ENCODE data around the gene EVA1C. TPM values are rescaled to one million over a fixed set of nuclear protein-coding genes. Genes with fewer than 3 reads are reported as not detected.
A peak's percentile ranks its signal among the peaks of the same experiment; 100 is the strongest.

The EVA1C gene
- total RNA-seq, 1 experiment from 2014 or later = 29.3 TPM

DNA sequence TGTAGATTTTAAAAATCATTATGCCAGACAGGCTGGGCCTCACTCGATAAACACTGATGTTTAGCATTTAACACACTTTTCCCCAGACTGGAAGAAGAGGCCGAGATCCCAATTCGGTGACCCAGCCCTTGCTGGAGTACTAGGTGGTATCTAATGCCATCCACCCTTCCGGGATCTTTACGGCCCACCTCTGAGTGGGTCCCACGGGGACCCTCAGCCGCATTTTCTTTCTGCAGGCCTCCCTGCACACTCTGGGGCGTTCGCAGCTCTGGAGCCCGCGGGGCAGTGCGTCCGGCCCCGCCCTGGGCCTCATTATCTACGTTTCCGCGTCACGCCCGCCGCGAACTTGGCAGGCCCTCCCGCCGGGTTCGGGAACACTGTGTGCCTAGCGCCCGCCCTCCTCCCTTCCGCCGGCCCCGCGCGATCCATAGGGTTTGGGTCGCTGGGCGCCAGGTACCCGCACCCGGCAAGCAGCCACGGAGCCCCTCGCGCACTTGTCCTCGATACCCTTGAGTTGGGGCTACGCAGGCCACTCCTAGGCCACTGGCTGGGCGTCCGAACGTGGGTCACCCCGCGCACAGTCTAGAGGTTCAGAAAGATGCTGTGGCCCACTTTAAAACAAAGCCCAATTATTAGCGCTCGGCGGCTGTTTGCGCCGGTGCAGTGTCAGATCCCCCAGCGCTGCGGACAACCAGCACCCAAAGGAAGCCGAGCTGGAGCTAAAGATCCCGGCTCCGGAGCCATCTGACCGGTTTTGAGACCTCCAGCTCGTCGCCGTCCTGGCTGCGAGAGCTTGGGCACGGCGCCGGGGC, 950 bp upstream of the EVA1C start:
- H4K20me1 ChIP-seq (ENCODE audit: insufficient read depth) = no peaks in the 10 kb centered on the region
- intact Hi-C loops (cut with micrococcal nuclease) = loop anchor here (1.0 kb wide), 1 partner anchor 18 kb away; the partner anchor contains the start of gene URB1
- H3K9ac ChIP-seq (ENCODE audit: low read length) = peak overlapping the region; percentile 90
- H3K4me3 ChIP-seq (replicated peaks in 1 of 2; ENCODE audit: low read depth in 1 of 2, low read length in 2 of 2) = peak overlapping the region; percentile 77 to 85
- peak; percentile 72 for ATAC-seq
- peaks cover 25 to 43% of the 10 kb centered on the region in 2 experiments; a peak in 3 of 4 replicates for H3K4me1 ChIP-seq (ENCODE audit: control insufficient read depth in 1 of 2, insufficient read depth in 2 of 2, low read length in 2 of 2)
- no peaks in the 10 kb centered on the region for H3K27me3 ChIP-seq (ENCODE audit: insufficient read depth, low read length)
- H3K36me3 ChIP-seq (ENCODE audit: control insufficient read depth in 1 of 2, insufficient read depth in 2 of 2, low read length in 2 of 2) = peaks cover 0 to 4% of the 10 kb centered on the region in 2 experiments; a peak in 1 of 4 replicates
- peaks cover 40% of the 10 kb centered on the region for H3K79me2 ChIP-seq (ENCODE audit: insufficient read depth, low read length)
- H3K4me2 ChIP-seq (ENCODE audit: low read length) = peak overlapping the region; percentile 99
- H3K9me2 ChIP-seq (ENCODE audit: insufficient read depth) = no peaks in the 10 kb centered on the region
- no peak overlapping the region for H2AFZ ChIP-seq (ENCODE audit: low read depth, low read length, poor library complexity, severe bottlenecking)
- ChIA-PET CTCF (interaction anchor here (1.1 to 3.7 kb wide), 3 partner anchors 8 to 190 kb away, joined by 3 to 22 read pairs (median 14); no protein-coding TSS in a partner anchor), POLR2A (interaction anchor here (1.0 to 1.6 kb wide), 3 partner anchors 14 to 59 kb away, joined by 3 to 4 read pairs (median 3); no protein-coding TSS in a partner anchor), RAD21 (ENCODE audit: low non-redundant PET in 1 of 2, low total read pairs in 2 of 2, uncharacterized antibody in 2 of 2, unreplicated experiment in 2 of 2) (no interaction called here)
- no peaks in the 10 kb centered on the region for H3K9me3 ChIP-seq (ENCODE audit: control insufficient read depth in 1 of 2, insufficient read depth in 1 of 2, low read depth in 1 of 2, low read length in 2 of 2)
- TF ChIP-seq POLR2AphosphoS5 (IDR thresholded peaks at IDR 0.05; ENCODE audit: low read depth, low read length) = peak; percentile 77
- peak; percentile 41 for TF ChIP-seq POLR2A (IDR thresholded peaks at IDR 0.05; ENCODE audit: borderline replicate concordance, extremely low read depth, insufficient read depth, insufficient read length)
- no peak for TF ChIP-seq CEBPB (IDR thresholded peaks at IDR 0.05; ENCODE audit: low read depth)
- no peak for TF ChIP-seq EZH2phosphoT487 (IDR thresholded peaks at IDR 0.05; ENCODE audit: borderline replicate concordance)
- TF ChIP-seq ZFX (IDR thresholded peaks at IDR 0.05) = peak; percentile 78
- peak; percentile 26 for TF ChIP-seq TCF7L2 (IDR thresholded peaks at IDR 0.05; ENCODE audit: borderline replicate concordance, extremely low read depth, insufficient read depth, insufficient read length)
- BruUV-seq (replicated peaks) = TSS peak; percentile 65
- DNase-seq (ENCODE audit: low read depth, low spot score) = no peak
- H3K27ac ChIP-seq (ENCODE audit: low read depth, low read length) = peak overlapping the region; percentile 98

DNA sequence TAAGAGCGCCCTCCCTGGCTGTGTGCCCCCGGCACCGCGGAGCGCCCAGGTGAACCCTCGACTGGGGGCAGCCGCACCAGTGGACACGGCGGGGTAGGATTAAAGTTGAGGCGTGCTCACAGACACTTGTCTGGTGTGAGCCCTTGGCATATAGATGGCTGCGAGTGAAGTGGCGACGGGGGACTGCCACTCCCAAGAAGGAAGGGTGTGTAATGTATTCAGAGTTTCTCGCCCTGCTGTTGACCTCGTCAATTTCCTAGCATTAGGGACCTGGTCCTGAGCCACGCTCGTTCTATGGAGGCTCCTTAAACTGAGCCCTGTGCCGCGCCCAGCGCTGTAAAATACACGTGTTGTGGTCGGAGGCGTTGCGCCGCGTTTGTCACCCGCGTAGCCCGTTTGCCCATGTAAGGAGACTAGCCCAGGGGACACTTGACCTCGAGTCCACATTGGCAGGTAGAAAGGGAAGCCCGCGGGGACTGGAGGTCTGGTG, 554 bp downstream of the EVA1C start:
- Histone ChIP-seq H3K36me3 (ENCODE audit: control insufficient read depth in 1 of 2, insufficient read depth in 2 of 2, low read length in 2 of 2) (peaks cover 0 to 4% of the 10 kb centered on the region in 2 experiments; a peak in 1 of 4 replicates), H3K4me3 (replicated peaks in 1 of 2; ENCODE audit: low read depth in 1 of 2, low read length in 2 of 2) (peak overlapping the region; percentile 77 to 85), H3K27me3 (ENCODE audit: insufficient read depth, low read length) (no peaks in the 10 kb centered on the region), H2AFZ (ENCODE audit: low read depth, low read length, poor library complexity, severe bottlenecking) (no peak overlapping the region), H3K4me1 (ENCODE audit: control insufficient read depth in 1 of 2, insufficient read depth in 2 of 2, low read length in 2 of 2) (peaks cover 29 to 43% of the 10 kb centered on the region in 2 experiments; a peak in 3 of 4 replicates), H3K79me2 (ENCODE audit: insufficient read depth, low read length) (peaks cover 55% of the 10 kb centered on the region), H3K27ac (ENCODE audit: low read depth, low read length) (peak overlapping the region; percentile 98), H4K20me1 (ENCODE audit: insufficient read depth) (no peaks in the 10 kb centered on the region), H3K9ac (ENCODE audit: low read length) (peak overlapping the region; percentile 90), H3K4me2 (ENCODE audit: low read length) (peak overlapping the region; percentile 99), H3K9me3 (ENCODE audit: control insufficient read depth in 1 of 2, insufficient read depth in 1 of 2, low read depth in 1 of 2, low read length in 2 of 2) (no peaks in the 10 kb centered on the region), H3K9me2 (ENCODE audit: insufficient read depth) (no peaks in the 10 kb centered on the region)
- RAD21 ChIA-PET (ENCODE audit: low non-redundant PET in 1 of 2, low total read pairs in 2 of 2, uncharacterized antibody in 2 of 2, unreplicated experiment in 2 of 2) = no interaction called here
- no TSS peak for BruUV-seq (replicated peaks)
- ATAC-seq (peak; percentile 22), DNase-seq (ENCODE audit: low read depth, low spot score) (no peak)
- POLR2A ChIA-PET = no interaction called here
- TF ChIP-seq EZH2phosphoT487 (IDR thresholded peaks at IDR 0.05; ENCODE audit: borderline replicate concordance) (no peak), SRF (IDR thresholded peaks at IDR 0.05; ENCODE audit: low read depth) (no peak), CEBPB (IDR thresholded peaks at IDR 0.05; ENCODE audit: low read depth) (no peak), ELF1 (IDR thresholded peaks at IDR 0.05; ENCODE audit: borderline replicate concordance, low read depth) (no peak), CBX3 (IDR thresholded peaks at IDR 0.05; ENCODE audit: low read depth) (no peak), EZH2 (IDR thresholded peaks at IDR 0.05) (no peak), YY1 (IDR thresholded peaks at IDR 0.05; ENCODE audit: extremely low read depth, insufficient replicate concordance, low read depth, low read length) (no peak)
- TF ChIP-seq, protein P1, sequence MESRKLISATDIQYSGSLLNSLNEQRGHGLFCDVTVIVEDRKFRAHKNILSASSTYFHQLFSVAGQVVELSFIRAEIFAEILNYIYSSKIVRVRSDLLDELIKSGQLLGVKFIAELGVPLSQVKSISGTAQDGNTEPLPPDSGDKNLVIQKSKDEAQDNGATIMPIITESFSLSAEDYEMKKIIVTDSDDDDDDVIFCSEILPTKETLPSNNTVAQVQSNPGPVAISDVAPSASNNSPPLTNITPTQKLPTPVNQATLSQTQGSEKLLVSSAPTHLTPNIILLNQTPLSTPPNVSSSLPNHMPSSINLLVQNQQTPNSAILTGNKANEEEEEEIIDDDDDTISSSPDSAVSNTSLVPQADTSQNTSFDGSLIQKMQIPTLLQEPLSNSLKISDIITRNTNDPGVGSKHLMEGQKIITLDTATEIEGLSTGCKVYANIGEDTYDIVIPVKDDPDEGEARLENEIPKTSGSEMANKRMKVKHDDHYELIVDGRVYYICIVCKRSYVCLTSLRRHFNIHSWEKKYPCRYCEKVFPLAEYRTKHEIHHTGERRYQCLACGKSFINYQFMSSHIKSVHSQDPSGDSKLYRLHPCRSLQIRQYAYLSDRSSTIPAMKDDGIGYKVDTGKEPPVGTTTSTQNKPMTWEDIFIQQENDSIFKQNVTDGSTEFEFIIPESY (IDR thresholded peaks at IDR 0.05; ENCODE audit: extremely low read depth, insufficient replicate concordance, low read length) = no peak
- CTCF ChIA-PET = interaction anchor here (1.9 to 3.7 kb wide), 4 partner anchors 10 to 188 kb away, joined by 5 to 22 read pairs (median 18); no protein-coding TSS in a partner anchor
- intact Hi-C loops (cut with micrococcal nuclease) = no loop called here

All from HCT116 (cell line).